ENCODE measurements around the gene FBXO21. TPM values are rescaled to one million over a fixed set of nuclear protein-coding genes. Genes with fewer than 3 reads are reported as not detected.
A peak's percentile ranks its signal among the peaks of the same experiment; 100 is the strongest.

The FBXO21 gene
- total RNA-seq, 5 donors from 2014 or later (not counting 1 experiment from before 2014, with no cell fraction given) = 47.7 to 58.1 (median 54.2) TPM

- H3K4me1 ChIP-seq (ENCODE audit: control insufficient read depth in 1 of 2, extremely low read depth in 1 of 2, insufficient read depth in 2 of 2, low read length in 2 of 2) = no peaks in the 10 kb centered on the region
- no peak overlapping the region for H3K4me3 Mint-ChIP-seq
- H3K9me3 ChIP-seq = no peaks in the 10 kb centered on the region
- H3K27me3 ChIP-seq (replicated peaks in 1 of 2; ENCODE audit: control insufficient read depth in 2 of 2, extremely low read depth in 1 of 2, insufficient read depth in 2 of 2, low read length in 1 of 2) = no peaks in the 10 kb centered on the region
- no peak for DNase-seq
- ChIA-PET POLR2A (interaction anchor here in 1 of 2 donors (0.9 kb wide), 1 partner anchor 9 kb away, joined by 4 read pairs; no protein-coding TSS in a partner anchor), CTCF (interaction anchor here in 1 of 2 donors (0.5 kb wide), 1 partner anchor 37 kb away, joined by 3 read pairs; no protein-coding TSS in a partner anchor)
- no peaks in the 10 kb centered on the region for H3K4me1 Mint-ChIP-seq
- 100% methylated on average over 2 of the region's 7 CpGs for WGBS (ENCODE audit: insufficient coverage)
- no peak overlapping the region for H3K27ac Mint-ChIP-seq
- no peaks in the 10 kb centered on the region for H3K27me3 Mint-ChIP-seq
- H3K9me3 Mint-ChIP-seq = no peaks in the 10 kb centered on the region
- no peak for ATAC-seq (replicated peaks in 1 of 4)
- no peak overlapping the region for H3K27ac ChIP-seq (ENCODE audit: low read length)
- peaks cover 69% of the 10 kb centered on the region for H3K36me3 Mint-ChIP-seq
- peaks cover 15 to 100% of the 10 kb centered on the region in 2 donors for H3K36me3 ChIP-seq (ENCODE audit: control insufficient read depth in 2 of 2, extremely low read depth in 1 of 2, insufficient read depth in 1 of 2, low read length in 1 of 2)
- H3K4me3 ChIP-seq (ENCODE audit: control insufficient read depth in 1 of 2, extremely low read depth in 1 of 2, low read length in 1 of 2) = no peak overlapping the region
Measured at GRCh38 chr12:117158911-117159553, 31.2 kb downstream of the FBXO21 start.

DNA sequence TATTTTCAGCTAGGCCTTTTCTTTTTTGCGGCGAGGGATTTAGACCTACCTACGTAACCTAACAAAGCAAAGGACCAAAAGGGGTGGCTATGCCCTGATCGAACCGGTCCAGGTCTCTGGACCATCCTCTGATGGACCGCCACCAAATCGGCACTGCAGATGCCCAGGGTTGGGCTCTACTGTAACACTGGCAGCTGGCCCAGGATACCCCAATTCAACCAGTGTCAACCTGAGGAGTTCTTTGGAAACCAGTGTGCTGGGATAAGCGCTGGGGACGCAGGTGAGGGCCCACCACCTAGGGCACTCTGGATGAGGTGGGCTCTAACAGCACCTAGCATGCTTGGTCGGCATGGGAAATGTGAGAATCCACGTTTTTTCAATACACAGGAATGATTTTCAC, 32.2 kb downstream of the FBXO21 start:
- H3K27me3 ChIP-seq (replicated peaks in 1 of 2; ENCODE audit: control insufficient read depth in 2 of 2, extremely low read depth in 1 of 2, insufficient read depth in 2 of 2, low read length in 1 of 2) = no peaks in the 10 kb centered on the region
- DNase-seq (no peak), ATAC-seq (replicated peaks in 1 of 4) (no peak)
- H3K4me1 ChIP-seq (ENCODE audit: control insufficient read depth in 1 of 2, extremely low read depth in 1 of 2, insufficient read depth in 2 of 2, low read length in 2 of 2) = no peaks in the 10 kb centered on the region
- no peak overlapping the region for H3K4me3 ChIP-seq (ENCODE audit: control insufficient read depth in 1 of 2, extremely low read depth in 1 of 2, low read length in 1 of 2)
- Mint-ChIP-seq H3K4me3 (no peak overlapping the region), H3K27ac (no peak overlapping the region), H3K36me3 (peaks cover 78% of the 10 kb centered on the region), H3K9me3 (no peaks in the 10 kb centered on the region), H3K4me1 (peaks cover 4% of the 10 kb centered on the region in 3 donors), H3K27me3 (no peaks in the 10 kb centered on the region)
- POLR2A ChIA-PET = interaction anchor here in 1 of 2 donors (0.6 kb wide), 1 partner anchor 1210 kb away, joined by 3 read pairs; no protein-coding TSS in a partner anchor
- H3K27ac ChIP-seq (ENCODE audit: low read length) = no peak overlapping the region
- CTCF ChIA-PET = no interaction called here
- WGBS (ENCODE audit: insufficient coverage) = 95% methylated on average over 11 of the region's 11 CpGs
- H3K9me3 ChIP-seq = no peaks in the 10 kb centered on the region
- H3K36me3 ChIP-seq (ENCODE audit: control insufficient read depth in 2 of 2, extremely low read depth in 1 of 2, insufficient read depth in 1 of 2, low read length in 1 of 2) = peaks cover 15 to 99% of the 10 kb centered on the region in 2 donors

DNA sequence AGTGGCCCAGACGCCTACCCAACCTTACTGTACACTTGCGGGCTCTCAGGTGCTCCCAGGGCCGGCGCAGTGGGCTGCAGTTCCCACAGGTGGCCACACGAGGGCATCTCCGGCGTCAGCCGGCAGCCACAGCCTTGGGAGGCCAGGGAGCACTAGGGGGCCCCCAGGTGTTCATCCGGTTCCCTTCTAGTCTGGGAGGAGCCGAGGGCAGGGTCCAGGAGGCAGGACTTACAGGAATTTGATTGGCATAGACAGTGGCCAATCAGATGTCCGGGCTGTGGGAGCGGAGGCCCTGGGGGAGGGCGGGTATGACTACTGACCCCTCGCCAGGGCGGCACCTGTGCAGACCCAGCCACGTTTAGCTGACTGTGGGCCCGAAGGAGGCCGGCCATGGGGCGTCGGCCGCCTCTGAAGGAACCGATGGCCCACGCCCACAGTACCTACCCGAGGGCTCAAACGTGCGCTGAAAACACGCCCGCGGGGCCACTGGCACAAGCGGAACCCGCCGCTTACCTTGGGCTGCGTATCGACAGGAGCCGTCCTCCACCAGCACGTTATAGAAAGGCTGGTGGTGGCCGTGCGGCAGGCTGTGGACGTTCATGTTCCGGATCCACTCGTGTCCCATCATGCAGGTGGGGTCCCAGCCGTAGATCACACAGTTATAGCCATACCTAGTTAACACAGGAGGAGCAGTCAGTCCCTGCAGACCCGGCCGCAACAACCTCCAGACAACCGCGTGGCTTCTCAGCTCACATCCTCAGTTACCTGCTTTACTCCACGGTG, 34.8 kb downstream of the FBXO21 start:
- Histone ChIP-seq H3K27me3 (replicated peaks in 1 of 2; ENCODE audit: control insufficient read depth in 2 of 2, extremely low read depth in 1 of 2, insufficient read depth in 2 of 2, low read length in 1 of 2) (no peaks in the 10 kb centered on the region), H3K27ac (ENCODE audit: low read length) (no peak overlapping the region), H3K36me3 (ENCODE audit: control insufficient read depth in 2 of 2, extremely low read depth in 1 of 2, insufficient read depth in 1 of 2, low read length in 1 of 2) (peaks cover 12 to 86% of the 10 kb centered on the region in 2 donors), H3K9me3 (no peaks in the 10 kb centered on the region), H3K4me1 (ENCODE audit: control insufficient read depth in 1 of 2, extremely low read depth in 1 of 2, insufficient read depth in 2 of 2, low read length in 2 of 2) (peaks cover 0 to 3% of the 10 kb centered on the region in 2 experiments), H3K4me3 (ENCODE audit: control insufficient read depth in 1 of 2, extremely low read depth in 1 of 2, low read length in 1 of 2) (no peak overlapping the region)
- ChIA-PET CTCF (no interaction called here), POLR2A (no interaction called here)
- peak; percentile 81 to 88 (median 84) for ATAC-seq (replicated peaks in 1 of 4)
- H3K4me3 Mint-ChIP-seq = no peak overlapping the region
- DNase-seq = peak; percentile 25 to 80 (median 62)
- no peak overlapping the region for H3K27ac Mint-ChIP-seq
- H3K36me3 Mint-ChIP-seq = peaks cover 72% of the 10 kb centered on the region
- peaks cover 14 to 27% (median 22%) of the 10 kb centered on the region in 3 donors for H3K4me1 Mint-ChIP-seq
- H3K9me3 Mint-ChIP-seq = no peaks in the 10 kb centered on the region
- WGBS (ENCODE audit: insufficient coverage) = 87% methylated on average over 45 of the region's 47 CpGs
- H3K27me3 Mint-ChIP-seq = no peaks in the 10 kb centered on the region

DNA sequence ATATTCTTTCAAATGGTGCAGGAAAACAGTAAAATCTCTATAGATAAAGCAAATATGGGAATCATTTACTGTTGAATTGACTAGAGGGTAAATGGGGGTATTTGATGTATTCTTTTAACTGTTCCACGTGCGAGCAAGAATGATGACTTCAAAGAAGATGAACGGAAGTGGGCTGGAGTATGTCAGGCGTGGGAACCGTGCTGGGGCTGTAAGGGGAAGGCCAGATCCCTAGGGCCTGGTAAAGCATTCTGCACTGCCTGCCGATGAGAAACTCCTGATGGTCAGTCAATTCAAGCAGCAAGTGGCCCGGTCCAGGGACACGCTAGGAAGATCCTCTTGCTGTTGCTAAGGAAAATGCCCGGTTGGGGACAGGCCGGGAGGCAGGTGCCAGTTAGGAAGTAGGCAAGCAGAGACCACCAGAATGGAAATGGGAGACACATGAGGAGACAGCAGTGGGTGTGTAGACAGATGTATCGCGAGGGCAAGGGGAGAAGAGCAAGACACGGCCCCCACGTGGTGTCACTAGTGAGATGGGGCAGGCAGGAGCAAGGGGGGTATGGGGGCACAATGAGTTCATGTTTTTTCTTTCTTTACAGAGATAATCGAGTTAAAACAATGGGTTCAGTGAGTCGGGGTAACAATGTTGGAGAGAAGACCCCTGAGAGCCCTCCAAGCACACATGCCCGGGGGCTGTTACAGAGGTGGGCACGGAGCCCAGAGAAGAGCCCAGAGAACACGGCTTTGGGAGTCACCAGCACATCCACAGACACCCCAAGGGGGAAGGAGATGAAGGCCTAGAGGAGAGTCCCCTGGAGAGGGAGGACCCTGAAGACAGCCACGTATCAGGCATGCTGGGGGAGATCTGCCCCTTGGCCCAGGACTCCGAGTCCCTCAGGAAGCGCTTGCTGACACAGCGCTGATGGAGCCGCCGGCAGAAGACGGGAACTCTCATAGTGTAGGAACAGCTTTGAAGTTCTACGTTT, 37.2 kb downstream of the FBXO21 start:
- peak in 3 of 35 experiments; percentile 6 to 35 (median 29) for DNase-seq
- Mint-ChIP-seq H3K4me1 (peaks cover 14 to 30% (median 25%) of the 10 kb centered on the region in 3 donors), H3K27me3 (no peaks in the 10 kb centered on the region), H3K36me3 (peaks cover 65% of the 10 kb centered on the region), H3K4me3 (peak overlapping the region in 1 of 3 donors; percentile 23), H3K9me3 (no peaks in the 10 kb centered on the region), H3K27ac (no peak overlapping the region)
- ChIA-PET CTCF (no interaction called here), POLR2A (no interaction called here)
- H3K27me3 ChIP-seq (replicated peaks in 1 of 2; ENCODE audit: control insufficient read depth in 2 of 2, extremely low read depth in 1 of 2, insufficient read depth in 2 of 2, low read length in 1 of 2) = no peaks in the 10 kb centered on the region
- whole genome bisulfite sequencing (ENCODE audit: insufficient coverage) = 90% methylated on average over 16 of the region's 27 CpGs
- H3K9me3 ChIP-seq = no peaks in the 10 kb centered on the region
- peaks cover 0 to 3% of the 10 kb centered on the region in 2 experiments for H3K4me1 ChIP-seq (ENCODE audit: control insufficient read depth in 1 of 2, extremely low read depth in 1 of 2, insufficient read depth in 2 of 2, low read length in 2 of 2)
- peaks cover 15 to 81% of the 10 kb centered on the region in 2 donors for H3K36me3 ChIP-seq (ENCODE audit: control insufficient read depth in 2 of 2, extremely low read depth in 1 of 2, insufficient read depth in 1 of 2, low read length in 1 of 2)
- H3K27ac ChIP-seq (ENCODE audit: low read length) = no peak overlapping the region
- ATAC-seq (replicated peaks in 1 of 4) = no peak
- H3K4me3 ChIP-seq (ENCODE audit: control insufficient read depth in 1 of 2, extremely low read depth in 1 of 2, low read length in 1 of 2) = no peak overlapping the region

DNA sequence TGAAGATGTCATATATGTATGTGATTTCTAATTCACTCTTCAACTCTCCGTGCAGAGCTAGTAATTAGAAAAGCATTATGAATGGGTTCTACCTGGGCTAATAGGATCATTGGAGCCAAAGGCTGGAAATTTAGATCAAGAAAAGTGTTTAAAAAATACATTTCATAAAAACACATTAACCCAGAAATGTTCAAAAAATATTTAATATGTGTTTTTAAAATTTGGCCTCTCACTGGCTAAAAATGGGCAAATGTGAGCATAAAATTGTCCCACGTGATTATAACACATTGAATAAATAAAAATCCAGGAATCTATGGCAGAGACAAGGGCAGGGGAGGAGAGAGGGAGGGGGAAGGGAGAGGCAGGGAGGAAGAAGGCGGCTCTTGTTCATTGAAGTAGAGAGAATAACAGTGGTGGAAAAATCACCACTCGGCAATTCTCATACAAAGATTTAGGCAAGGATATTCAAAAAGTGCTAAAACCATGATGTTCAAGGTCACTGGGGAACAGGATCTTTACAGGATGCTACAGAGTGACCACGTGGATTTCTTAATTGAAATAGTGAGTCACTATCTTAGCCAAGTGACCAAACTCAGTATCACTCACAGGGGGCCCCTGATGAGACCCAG, 38.8 kb downstream of the FBXO21 start:
- Mint-ChIP-seq H3K36me3 (peaks cover 57% of the 10 kb centered on the region), H3K4me1 (peaks cover 14 to 30% (median 30%) of the 10 kb centered on the region in 3 donors), H3K4me3 (no peak overlapping the region), H3K27ac (no peak overlapping the region), H3K27me3 (no peaks in the 10 kb centered on the region), H3K9me3 (no peaks in the 10 kb centered on the region)
- POLR2A ChIA-PET = no interaction called here
- H3K27ac ChIP-seq (ENCODE audit: low read length) = no peak overlapping the region
- WGBS (ENCODE audit: insufficient coverage) = 100% methylated on average over 2 of the region's 5 CpGs
- DNase-seq (no peak), ATAC-seq (replicated peaks in 1 of 4) (no peak)
- peaks cover 15 to 69% of the 10 kb centered on the region in 2 donors for H3K36me3 ChIP-seq (ENCODE audit: control insufficient read depth in 2 of 2, extremely low read depth in 1 of 2, insufficient read depth in 1 of 2, low read length in 1 of 2)
- H3K4me3 ChIP-seq (ENCODE audit: control insufficient read depth in 1 of 2, extremely low read depth in 1 of 2, low read length in 1 of 2) = no peak overlapping the region
- peaks cover 0 to 3% of the 10 kb centered on the region in 2 experiments for H3K4me1 ChIP-seq (ENCODE audit: control insufficient read depth in 1 of 2, extremely low read depth in 1 of 2, insufficient read depth in 2 of 2, low read length in 2 of 2)
- CTCF ChIA-PET = interaction anchor here in 1 of 2 donors (1.0 kb wide), 1 partner anchor 15 kb away, joined by 3 read pairs; no protein-coding TSS in a partner anchor
- H3K27me3 ChIP-seq (replicated peaks in 1 of 2; ENCODE audit: control insufficient read depth in 2 of 2, extremely low read depth in 1 of 2, insufficient read depth in 2 of 2, low read length in 1 of 2) = no peaks in the 10 kb centered on the region
- H3K9me3 ChIP-seq = no peaks in the 10 kb centered on the region
